ENCODE measurements around the gene SPATA45. TPM values are rescaled to one million over a fixed set of nuclear protein-coding genes. Genes with fewer than 3 reads are reported as not detected.
"Not testable (repeated sequence)": the region's sequence is repeated elsewhere in the genome, so short reads cannot be mapped to it uniquely, and the experiment has no call there.

The SPATA45 gene
- not detected in 2 replicates for total RNA-seq (2014; rRNA removed; shearing (Covaris generic))

DNA sequence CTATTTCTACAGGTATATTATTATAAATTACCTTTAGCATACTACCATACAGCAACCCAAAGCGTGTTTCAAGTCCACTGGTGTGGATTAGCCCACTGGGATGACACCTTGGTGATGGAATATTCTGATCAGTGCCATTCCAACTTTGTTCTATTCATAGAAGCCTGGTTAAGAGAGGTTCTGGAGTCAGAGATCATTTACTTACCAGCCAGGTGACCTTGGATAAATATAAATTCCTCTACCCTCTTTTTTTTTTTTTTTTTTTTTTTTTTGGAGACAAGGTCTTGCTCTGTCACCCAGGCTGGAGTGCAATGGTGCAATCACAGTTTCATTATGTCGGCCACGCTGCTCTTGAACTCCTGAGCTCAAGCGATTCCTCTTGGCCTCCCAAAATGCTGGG lies at the start of gene SPATA45:
SPATA45 (minus strand) TSS at position 101 of the 400 bp plus-strand sequence. CDS start 11,500 bp downstream, outside the sequence.
- no peak within 1 kb of the TSS for H3K27ac ChIP-seq
- no peaks in the 10 kb centered on the region for H3K9me3 ChIP-seq (replicated peaks)
- DNase-seq (ENCODE audit: low read depth in 1 of 2, low spot score in 2 of 2): no peak
- no peaks in the 10 kb centered on the region for H3K36me3 ChIP-seq
- H3K27me3 ChIP-seq (replicated peaks): no peaks in the 10 kb centered on the region
- no peaks in the 10 kb centered on the region for H3K4me1 ChIP-seq (replicated peaks)
- no peak within 1 kb of the TSS for H3K4me3 ChIP-seq

DNA sequence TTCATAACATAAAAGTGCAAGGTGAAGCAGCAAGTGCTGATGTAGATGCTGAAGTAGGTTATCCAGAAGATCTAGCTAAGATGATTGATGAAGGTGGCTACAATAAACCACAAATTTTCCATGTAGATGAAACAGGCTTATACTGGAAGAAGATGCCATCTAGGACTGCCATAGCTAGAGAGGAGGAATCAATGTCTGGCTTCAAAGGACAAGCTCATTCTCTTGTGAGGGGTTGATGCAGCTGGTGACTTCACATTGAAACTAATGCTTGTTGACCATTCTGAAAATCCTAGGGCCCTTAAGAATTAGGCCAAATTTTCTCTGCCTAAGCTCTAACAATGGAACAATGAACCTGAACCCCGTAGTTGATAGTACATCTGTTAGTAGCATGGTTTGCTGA lies 44.7 kb upstream of the SPATA45 start:
- H3K4me1 ChIP-seq (replicated peaks): no peaks in the 10 kb centered on the region

DNA sequence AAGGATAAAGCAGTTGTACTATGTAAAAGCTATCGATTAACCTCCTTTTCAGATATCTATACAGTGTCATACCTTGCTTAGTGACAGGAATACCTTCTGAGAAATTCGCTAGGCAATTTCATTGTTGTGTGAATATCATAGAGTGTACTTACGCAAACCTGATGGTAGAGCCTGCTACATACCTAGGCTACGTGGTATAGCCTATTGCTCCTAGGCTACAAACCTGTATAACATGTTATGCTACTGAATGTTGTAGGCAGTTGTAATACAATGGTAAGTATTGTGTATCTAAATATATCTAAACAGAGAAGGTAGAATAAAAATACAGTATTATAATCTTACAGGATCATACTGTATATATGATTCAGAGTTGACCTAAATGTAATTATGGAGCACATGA lies 37.1 kb upstream of the SPATA45 start:
- H3K36me3 ChIP-seq: peaks cover 67% of the 10 kb centered on the region

More for the DNA sequence above, 44.7 kb upstream of the SPATA45 start:
- Histone ChIP-seq H3K27ac (no peak overlapping the region), H3K9me3 (replicated peaks) (no peaks in the 10 kb centered on the region), H3K4me3 (no peak overlapping the region), H3K27me3 (replicated peaks) (no peaks in the 10 kb centered on the region), H3K36me3 (peaks cover 73% of the 10 kb centered on the region)
- DNase-seq (ENCODE audit: low read depth in 1 of 2, low spot score in 2 of 2): no peak

DNA sequence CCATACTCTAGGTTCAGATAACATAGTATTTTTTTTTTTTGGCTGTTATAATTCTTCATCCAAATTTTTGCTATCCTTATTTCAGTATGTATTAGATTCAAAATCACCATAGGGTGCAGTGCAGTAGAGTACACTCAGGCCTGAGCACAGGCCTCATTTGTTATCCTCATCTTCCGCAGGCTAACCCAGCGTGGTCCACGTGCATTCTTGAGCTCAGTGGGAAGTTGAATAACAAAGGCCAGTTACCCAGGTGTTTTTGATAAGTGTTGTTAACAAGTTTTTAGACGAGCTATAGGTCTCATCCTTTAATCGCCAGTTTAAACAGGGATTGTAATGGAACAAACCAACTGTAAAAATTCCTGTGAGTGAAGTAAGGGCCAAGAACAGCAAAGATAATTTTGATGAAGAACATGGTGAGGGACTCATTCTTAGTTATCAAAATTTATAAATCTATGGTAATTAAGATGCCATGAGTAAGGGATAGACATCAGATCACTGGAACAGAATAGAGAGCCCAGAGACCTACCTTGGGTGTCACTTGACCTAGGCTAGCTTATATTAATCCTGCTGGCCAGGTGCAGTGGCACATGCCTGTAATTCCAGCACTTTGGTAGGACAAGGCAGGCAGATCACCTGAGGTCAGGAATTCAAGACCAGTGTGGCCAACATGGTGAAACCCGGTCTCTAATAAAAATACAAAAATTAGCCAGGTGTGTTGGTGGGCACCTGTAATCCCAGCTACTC lies 32.7 kb upstream of the SPATA45 start:
- peaks cover 50% of the 10 kb centered on the region for H3K36me3 ChIP-seq
- no peak overlapping the region for H3K4me3 ChIP-seq
- H3K9me3 ChIP-seq (replicated peaks): no peaks in the 10 kb centered on the region
- H3K27me3 ChIP-seq (replicated peaks): no peaks in the 10 kb centered on the region
- no peak overlapping the region for H3K27ac ChIP-seq
- no peaks in the 10 kb centered on the region for H3K4me1 ChIP-seq (replicated peaks)
- no peak for DNase-seq (ENCODE audit: low read depth in 1 of 2, low spot score in 2 of 2)

More for the DNA sequence above, 37.1 kb upstream of the SPATA45 start:
- Histone ChIP-seq H3K4me3 (no peak overlapping the region), H3K9me3 (replicated peaks) (no peaks in the 10 kb centered on the region), H3K27me3 (replicated peaks) (no peaks in the 10 kb centered on the region), H3K4me1 (replicated peaks) (no peaks in the 10 kb centered on the region), H3K27ac (no peak overlapping the region)
- no peak for DNase-seq (ENCODE audit: low read depth in 1 of 2, low spot score in 2 of 2)

- Histone ChIP-seq H3K36me3 (peaks cover 46% of the 10 kb centered on the region), H3K9me3 (replicated peaks) (no peaks in the 10 kb centered on the region), H3K27ac (no peak overlapping the region), H3K4me1 (replicated peaks) (no peaks in the 10 kb centered on the region), H3K27me3 (replicated peaks) (no peaks in the 10 kb centered on the region), H3K4me3 (no peak overlapping the region)
- no peak for DNase-seq (ENCODE audit: low read depth in 1 of 2, low spot score in 2 of 2)
Measured at GRCh38 chr1:212878418-212878817, 31.0 kb upstream of the SPATA45 start.

- Histone ChIP-seq H3K9me3 (replicated peaks) (no peaks in the 10 kb centered on the region), H3K27ac (no peak overlapping the region), H3K4me3 (no peak overlapping the region), H3K36me3 (peaks cover 62% of the 10 kb centered on the region), H3K4me1 (replicated peaks) (no peaks in the 10 kb centered on the region), H3K27me3 (replicated peaks) (no peaks in the 10 kb centered on the region)
- no peak for DNase-seq (ENCODE audit: low read depth in 1 of 2, low spot score in 2 of 2)
Measured at GRCh38 chr1:212873518-212873917, 26.1 kb upstream of the SPATA45 start.

DNA sequence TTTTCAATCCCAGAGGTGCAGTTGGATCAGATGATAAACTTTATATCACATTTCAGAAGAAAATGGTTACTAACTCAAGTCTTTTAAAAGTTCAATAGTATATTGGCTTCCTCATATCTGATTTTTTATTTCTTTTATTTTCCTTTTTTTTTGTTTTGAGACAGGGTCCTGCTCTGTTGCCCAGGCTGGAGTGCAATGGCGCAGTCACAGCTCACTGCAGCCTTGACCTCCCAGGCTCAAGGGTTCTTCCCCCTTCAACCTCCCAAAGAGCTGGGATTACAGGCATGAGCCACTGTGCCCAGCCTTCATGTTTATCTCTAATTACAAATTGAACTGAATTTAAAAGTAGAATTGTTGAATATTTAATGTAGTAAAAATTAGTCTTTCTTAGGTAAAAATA lies 24.5 kb upstream of the SPATA45 start:
- no peak overlapping the region for H3K4me3 ChIP-seq
- H3K9me3 ChIP-seq (replicated peaks): no peaks in the 10 kb centered on the region
- no peaks in the 10 kb centered on the region for H3K4me1 ChIP-seq (replicated peaks)
- no peaks in the 10 kb centered on the region for H3K27me3 ChIP-seq (replicated peaks)
- no peak for DNase-seq (ENCODE audit: low read depth in 1 of 2, low spot score in 2 of 2)
- H3K27ac ChIP-seq: no peak overlapping the region
- peaks cover 60% of the 10 kb centered on the region for H3K36me3 ChIP-seq

DNA sequence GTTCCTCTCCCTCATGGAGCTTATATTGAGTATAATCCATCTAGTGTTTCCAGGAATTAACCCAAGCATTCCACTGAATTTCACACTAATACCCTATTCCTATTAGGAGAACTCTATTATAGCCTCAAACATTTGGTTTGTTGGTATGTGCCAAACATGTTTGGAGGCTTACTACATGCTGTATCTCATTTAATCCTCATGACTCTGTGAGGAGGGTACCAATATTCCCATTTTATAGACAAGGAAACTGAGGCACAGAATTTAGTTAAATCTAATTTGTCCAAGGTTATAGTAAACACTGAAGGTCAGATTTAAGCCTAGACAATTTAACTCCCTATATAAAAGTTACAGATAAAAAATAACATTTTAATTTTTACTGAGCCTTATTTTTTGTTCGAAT lies 19.7 kb upstream of the SPATA45 start:
- H3K27ac ChIP-seq: no peak overlapping the region
- no peak for DNase-seq (ENCODE audit: low read depth in 1 of 2, low spot score in 2 of 2)
- no peaks in the 10 kb centered on the region for H3K9me3 ChIP-seq (replicated peaks)

DNA sequence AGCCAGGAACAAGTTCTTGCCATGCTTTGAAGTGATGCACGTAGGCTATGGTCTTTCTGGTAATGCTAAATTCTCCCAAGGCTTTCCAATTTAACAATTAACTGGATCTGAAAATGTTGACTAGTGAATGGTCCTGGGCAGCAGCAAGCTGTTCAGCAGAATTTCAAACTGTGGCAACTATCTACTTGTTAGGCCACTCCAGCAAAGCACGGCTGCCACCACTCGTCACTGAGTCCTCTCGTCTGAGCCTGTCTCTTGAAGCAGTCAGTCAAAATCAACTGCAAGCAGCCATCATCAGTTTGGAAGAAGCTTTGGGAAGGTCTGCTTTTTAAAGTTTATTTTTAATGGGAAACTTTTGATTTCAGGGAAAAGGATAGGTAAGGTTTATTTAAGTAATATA lies 16.8 kb upstream of the SPATA45 start:
- Histone ChIP-seq H3K36me3 (peaks cover 43% of the 10 kb centered on the region), H3K4me3 (no peak overlapping the region), H3K9me3 (replicated peaks) (no peaks in the 10 kb centered on the region), H3K27me3 (replicated peaks) (no peaks in the 10 kb centered on the region), H3K27ac (no peak overlapping the region), H3K4me1 (replicated peaks) (peaks cover 21% of the 10 kb centered on the region)
- DNase-seq (ENCODE audit: low read depth in 1 of 2, low spot score in 2 of 2): no peak

More for the DNA sequence above, 19.7 kb upstream of the SPATA45 start:
- Histone ChIP-seq H3K4me3 (no peak overlapping the region), H3K36me3 (peaks cover 48% of the 10 kb centered on the region), H3K27me3 (replicated peaks) (no peaks in the 10 kb centered on the region), H3K4me1 (replicated peaks) (peaks cover 4% of the 10 kb centered on the region; the same call in 1 of the 2 replicates)

GRCh38 chr1:212863345-212863744 lies 15.9 kb upstream of the SPATA45 start:
- Histone ChIP-seq H3K36me3 (peaks cover 46% of the 10 kb centered on the region), H3K4me1 (replicated peaks) (peaks cover 28% of the 10 kb centered on the region)
- DNase-seq (ENCODE audit: low read depth in 1 of 2, low spot score in 2 of 2); H3K27me3 ChIP-seq (replicated peaks); H3K27ac ChIP-seq; H3K4me3 ChIP-seq; H3K9me3 ChIP-seq (replicated peaks): not testable (repeated sequence)

GRCh38 chr1:212862111-212862690 lies 14.8 kb upstream of the SPATA45 start:
- DNase-seq (ENCODE audit: low read depth in 1 of 2, low spot score in 2 of 2): no peak
- Histone ChIP-seq H3K4me3 (no peak overlapping the region), H3K27me3 (replicated peaks) (no peaks in the 10 kb centered on the region), H3K27ac (no peak overlapping the region), H3K9me3 (replicated peaks) (no peaks in the 10 kb centered on the region), H3K36me3 (peaks cover 46% of the 10 kb centered on the region), H3K4me1 (replicated peaks) (peaks cover 29% of the 10 kb centered on the region)

DNA sequence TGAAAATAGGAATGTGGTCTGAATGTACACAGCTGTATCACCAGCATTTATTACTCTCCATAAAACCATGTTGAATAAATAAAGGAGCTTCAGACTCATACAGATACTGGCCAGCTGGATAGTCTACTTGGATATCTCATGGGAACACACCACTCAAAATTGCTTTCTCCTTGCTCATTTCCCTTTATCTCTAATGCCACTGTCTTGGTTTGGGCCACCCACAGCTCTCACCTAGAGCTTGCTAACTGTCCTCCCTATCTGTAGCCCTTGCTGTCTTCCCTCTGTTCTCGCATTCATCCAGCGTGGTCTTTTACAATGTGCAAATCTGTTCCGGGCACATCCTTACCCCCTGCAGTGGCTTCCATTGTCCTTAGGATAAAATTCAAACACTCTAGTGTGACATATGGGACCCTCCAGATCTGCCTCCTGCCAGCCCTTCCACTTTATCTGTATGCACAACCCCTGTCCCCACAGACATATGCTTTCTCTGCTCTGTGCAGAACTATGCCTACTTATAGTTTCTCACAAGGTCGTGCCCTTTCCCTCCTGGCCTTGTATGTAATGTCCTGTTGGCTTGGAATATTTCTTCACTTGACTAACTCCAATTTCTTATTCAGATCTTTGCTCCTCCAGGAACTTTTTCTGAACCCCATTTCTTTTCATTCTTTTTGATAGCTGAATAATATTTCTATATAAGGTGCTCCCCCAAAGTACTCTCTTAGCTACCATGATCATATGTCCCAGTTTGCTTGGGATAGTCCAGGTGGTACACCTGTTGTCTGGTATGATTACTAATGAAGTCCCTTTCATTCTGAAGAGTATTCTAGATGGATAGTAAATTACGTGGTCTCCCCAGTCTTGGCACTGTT lies 13.5 kb upstream of the SPATA45 start:
- peaks cover 37% of the 10 kb centered on the region for H3K36me3 ChIP-seq
- peak overlapping the region; percentile 5 for H3K27ac ChIP-seq
- DNase-seq (ENCODE audit: low read depth in 1 of 2, low spot score in 2 of 2): peak; percentile 73 to 77
- H3K4me3 ChIP-seq: no peak overlapping the region
- H3K27me3 ChIP-seq (replicated peaks): no peaks in the 10 kb centered on the region
- H3K4me1 ChIP-seq (replicated peaks): peaks cover 33% of the 10 kb centered on the region
- no peaks in the 10 kb centered on the region for H3K9me3 ChIP-seq (replicated peaks)

GRCh38 chr1:212858461-212859265 lies 11.2 kb upstream of the SPATA45 start:
- peak; percentile 45 to 50 for DNase-seq (ENCODE audit: low read depth in 1 of 2, low spot score in 2 of 2)
- Histone ChIP-seq H3K27me3 (replicated peaks) (no peaks in the 10 kb centered on the region), H3K27ac (peak overlapping the region; percentile 63), H3K4me1 (replicated peaks) (peaks cover 33% of the 10 kb centered on the region), H3K36me3 (peaks cover 27% of the 10 kb centered on the region), H3K4me3 (peak overlapping the region; percentile 76), H3K9me3 (replicated peaks) (no peaks in the 10 kb centered on the region)

Measured in SJSA1 (cell line).